Measurements from ENCODE around the gene PPM1L.
"Not testable (repeated sequence)": the region's sequence is repeated elsewhere in the genome, so short reads cannot be mapped to it uniquely, and the experiment has no call there.

The PPM1L gene

GRCh38 chr3:160941885-160942494, 186.0 kb downstream of the PPM1L start:
- DNase-seq: no peak

DNA sequence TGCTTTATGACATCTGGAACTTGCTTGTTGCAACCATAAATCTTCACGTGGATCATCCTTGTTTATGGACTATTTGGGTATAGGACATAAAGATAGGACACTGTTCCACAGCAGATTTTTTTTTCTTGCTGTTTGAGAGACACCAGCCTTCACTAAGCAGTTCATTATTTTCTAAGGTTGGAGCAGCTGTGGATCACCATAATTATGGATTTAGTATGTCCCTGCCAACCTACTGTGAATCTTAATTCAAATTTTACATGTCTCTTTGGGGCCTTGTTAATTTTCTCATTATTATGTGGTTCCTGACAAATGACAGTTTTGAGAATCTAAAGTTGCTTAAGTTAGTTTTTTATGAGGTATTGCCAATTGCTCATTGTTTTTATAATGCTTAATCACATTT, 188.0 kb downstream of the PPM1L start:
- no peak for DNase-seq

GRCh38 chr3:160945336-160945735, 189.3 kb downstream of the PPM1L start:
- DNase-seq: no peak

DNA sequence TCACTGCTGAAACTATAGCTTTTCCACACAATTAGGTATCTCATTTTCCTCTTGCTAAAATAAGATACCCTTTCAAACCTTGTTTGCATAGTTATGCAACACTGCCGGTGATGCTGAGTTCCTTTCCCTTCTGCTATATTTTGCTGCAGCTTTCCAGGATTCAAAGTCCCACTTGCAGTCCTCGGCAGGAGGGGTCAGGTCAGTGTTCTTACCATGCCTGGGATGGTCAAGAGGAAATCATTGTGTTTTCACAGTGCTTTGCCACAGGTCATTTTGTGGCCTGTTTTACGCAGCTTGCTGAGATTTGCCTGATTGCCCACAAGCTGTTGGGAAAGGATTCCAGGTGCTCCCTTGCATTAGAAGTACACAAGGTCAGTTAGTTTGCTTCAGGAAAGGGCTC, 192.2 kb downstream of the PPM1L start:
- no peak for DNase-seq

DNA sequence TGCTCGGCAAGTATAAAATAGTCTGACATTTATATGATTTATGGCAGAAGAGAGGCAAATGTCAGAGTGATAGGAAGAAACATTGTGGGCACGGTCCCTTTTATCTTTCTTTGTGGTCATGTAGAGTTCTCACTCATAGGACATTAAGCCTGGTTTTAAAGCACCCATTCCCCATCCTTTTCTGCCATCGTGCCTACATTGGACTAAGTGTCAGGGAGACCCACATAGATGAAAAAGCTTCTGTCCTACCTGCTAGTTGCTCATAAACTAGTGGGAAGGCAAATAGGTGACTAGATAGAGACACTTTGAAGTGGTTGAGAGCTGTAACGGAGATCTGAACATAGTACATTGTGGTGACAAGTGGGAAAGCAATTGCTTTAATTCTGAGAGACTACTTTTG, 193.4 kb downstream of the PPM1L start:
- DNase-seq: no peak

DNA sequence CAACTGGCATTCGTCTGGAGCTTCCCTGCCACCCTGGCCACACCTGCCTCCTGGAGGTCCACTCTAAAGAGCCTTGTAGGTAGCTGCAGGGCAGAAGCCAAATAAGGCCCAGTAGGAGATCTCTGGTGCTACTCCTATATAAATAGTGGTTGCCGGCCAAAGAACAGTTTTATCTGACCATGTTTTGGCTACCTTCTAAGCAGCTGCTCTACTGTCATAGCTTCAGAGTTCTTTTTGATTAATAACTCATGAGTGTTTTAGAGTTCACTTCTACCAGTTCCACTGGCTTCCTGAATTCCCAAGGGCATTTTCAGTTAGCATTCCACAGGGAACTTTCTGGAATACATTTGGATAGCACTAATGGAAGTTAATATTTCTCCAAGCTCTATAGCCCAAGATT, 194.5 kb downstream of the PPM1L start:
- DNase-seq: no peak

DNA sequence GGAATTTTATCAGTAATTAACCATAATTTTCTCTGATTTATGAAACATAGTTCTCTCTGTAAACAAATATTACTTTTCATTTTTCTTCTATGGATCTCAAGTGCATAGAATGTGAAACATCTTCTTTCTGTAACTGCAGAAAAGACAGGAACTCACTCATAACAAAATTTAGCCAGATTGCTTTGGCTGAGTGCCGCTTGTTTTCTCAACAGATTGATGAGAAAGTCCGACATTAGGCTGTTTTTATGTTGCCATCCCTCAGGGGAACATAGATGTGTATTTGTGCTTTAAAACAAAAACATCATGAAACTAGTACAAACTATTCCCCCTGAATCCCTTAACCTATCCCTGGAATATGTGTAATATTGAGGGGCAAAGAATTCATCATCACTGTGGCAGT, 194.9 kb downstream of the PPM1L start:
- no peak for DNase-seq

DNA sequence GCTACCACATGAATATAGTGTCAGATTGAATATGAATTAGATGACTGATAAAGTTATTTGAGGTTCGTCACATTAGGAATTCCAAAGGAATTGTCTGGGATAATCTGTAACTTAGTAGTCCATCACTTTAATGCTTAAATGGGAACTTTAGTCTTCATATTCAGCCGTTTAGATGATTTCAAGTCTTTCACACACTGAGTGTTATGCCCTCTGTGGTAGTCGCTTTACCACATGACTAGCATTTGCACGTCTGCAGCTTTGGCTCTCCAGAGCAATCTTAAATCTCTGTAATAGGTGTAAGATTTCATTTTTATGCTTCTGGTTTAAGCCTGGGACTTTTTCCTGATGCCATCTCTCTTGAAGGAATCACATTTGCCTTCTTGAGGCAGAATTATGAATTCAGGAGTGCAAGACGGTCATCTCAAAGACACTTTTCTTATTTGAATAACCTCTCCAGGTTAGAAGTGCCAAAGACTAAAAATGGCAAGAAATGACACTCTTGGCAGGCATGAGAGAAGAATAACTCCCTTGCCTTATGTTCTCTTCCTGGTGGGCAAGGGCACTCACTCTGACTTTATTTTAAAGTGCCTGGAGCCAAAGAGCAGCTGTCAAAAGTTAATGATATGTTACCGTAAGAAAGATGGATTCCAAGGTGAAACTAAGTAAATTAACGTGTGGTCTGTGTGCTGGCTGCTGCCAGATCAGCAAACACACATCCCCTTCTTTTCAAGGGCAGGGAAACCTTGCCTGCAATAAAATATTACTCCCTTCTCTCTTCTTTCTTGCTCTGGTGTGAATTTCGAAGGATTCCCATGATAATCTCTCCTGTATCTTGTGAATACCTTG, 195.8 kb downstream of the PPM1L start:
- DNase-seq: no peak

DNA sequence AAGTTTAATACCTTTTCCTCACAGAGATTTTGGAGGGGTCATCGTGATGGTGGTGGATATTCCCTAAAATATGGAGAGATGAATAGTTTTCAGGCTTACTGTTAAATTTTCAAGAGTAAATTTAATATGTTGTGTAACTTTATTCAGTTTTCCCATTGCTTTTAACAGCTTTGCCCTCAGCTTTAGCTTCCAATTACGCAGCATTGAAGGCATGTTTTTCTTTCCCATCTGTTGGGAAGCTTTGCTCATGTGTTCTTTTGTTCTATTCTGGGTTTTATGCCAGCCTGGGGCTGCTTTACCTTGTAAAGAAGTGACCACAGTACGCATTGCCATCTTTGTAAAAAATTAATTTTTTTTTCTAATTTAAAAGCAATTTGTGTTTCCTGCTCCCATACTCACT, 197.7 kb downstream of the PPM1L start:
- DNase-seq: no peak

DNA sequence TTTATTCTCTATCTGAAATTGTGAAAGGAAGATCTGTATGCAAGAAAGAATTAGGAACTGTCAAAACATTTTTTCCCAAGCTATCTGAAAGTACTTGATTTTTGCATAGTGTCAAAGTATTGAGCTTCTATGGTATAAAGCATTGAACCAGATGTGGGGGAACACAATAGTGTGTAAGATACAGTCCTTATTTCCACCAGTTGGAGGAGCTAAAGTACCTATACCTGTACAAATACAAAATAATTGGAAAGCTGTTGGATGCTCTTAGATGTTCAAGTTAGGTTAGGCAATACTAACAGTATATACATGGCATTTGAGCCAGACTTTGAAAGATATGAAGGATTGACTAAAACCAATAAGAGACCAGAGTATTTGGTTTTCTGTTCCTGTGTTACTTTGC, 200.8 kb downstream of the PPM1L start:
- DNase-seq: no peak

DNA sequence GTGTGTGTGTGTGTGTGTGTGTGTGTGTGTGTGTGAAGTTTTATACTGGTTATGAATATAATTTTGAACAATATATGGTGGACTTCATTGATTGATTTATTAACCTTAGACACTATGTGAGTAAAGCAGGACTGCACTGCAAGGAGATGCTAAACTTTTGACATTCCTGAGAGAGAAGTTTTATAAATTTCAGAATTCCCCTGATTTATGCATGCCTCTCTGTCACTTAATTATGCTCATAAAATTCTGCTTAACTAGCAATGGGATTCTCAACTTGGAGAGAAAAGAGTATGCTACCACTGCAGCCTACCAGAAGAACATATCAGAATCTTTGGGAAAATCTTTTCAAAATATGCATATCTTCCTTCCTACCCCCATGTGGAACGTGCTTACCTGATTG, 204.5 kb downstream of the PPM1L start:
- DNase-seq: no peak

- no peak for DNase-seq
These were observed 207.9 kb downstream of the PPM1L start for GRCh38 chr3:160963949-160964348.

GRCh38 chr3:160968761-160969160, 212.7 kb downstream of the PPM1L start:
- no peak for DNase-seq

DNA sequence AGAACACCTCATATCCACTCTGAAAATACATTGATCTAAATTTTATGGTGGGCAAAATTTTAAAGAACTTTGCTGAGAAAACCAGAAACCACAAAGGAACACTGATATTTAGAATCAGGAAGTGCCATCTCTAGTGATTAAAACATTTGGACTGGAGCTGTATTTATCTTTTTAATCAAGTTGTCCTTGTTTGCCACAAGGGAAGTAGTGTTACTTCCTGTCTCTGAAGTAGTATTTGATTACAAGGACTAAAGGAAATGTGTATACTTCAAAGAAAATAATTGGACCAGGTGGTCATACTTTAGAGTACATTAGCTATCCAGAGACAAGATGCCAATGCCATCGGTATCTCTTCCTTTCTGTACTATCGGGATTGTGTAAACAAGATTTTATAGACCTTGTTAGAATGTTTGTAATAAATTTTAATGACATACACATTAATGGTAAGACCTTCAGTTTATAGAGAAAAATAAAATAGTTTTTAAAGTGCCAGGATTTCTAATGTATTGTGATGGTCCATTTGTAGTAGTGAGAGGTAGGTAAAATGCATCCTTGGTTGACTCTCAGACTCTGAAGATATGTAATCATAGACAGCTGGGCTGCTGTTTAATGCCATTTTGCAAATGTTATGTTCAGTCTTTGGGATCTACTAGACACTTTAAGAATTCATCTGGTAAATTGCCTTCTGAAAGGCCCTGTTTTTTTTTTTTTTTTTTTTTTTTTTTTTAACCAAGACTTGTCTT, 217.2 kb downstream of the PPM1L start:
- DNase-seq: peak; percentile 26

GRCh38 chr3:160977773-160978172, 221.7 kb downstream of the PPM1L start:
- DNase-seq: no peak

- DNase-seq: no peak
These were observed 224.7 kb downstream of the PPM1L start for GRCh38 chr3:160980740-160981139.

- no peak for DNase-seq
These were observed 225.3 kb downstream of the PPM1L start for GRCh38 chr3:160981217-160981938.

DNA sequence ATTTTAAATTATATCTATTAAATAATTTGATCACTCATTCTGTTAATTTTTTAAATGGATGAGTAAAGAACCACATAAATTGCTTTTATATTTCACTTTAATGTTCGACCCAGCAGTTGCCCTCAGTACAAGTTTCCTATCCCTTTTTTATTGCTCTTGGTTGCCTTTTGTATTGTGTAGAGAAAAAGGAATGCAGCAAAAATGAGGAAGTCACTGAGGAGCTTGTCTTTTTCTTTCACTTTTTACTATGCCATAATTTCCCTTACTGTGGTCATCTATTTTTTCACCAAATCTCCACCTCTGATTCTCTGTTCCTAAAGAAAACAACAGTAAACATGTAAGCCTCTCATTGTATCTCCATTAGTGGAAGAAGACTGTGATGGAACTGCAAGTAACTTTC, 226.5 kb downstream of the PPM1L start:
- no peak for DNase-seq

GRCh38 chr3:160983900-160984299, 227.9 kb downstream of the PPM1L start:
- DNase-seq: not testable (repeated sequence)

GRCh38 chr3:160986069-160986468, 230.0 kb downstream of the PPM1L start:
- no peak for DNase-seq

GRCh38 chr3:160987982-160988964, 232.2 kb downstream of the PPM1L start:
- no peak for DNase-seq

- no peak for DNase-seq
These were observed 234.4 kb downstream of the PPM1L start for GRCh38 chr3:160990446-160990845.
